Spleen (tissue), 11 donors: ENCODE data around the gene S100A13. TPM values are rescaled to one million over a fixed set of nuclear protein-coding genes. Genes with fewer than 3 reads are reported as not detected.

ENCODE experiments used
- DNase-seq: peaks from one replicate; pipeline ENCODE4 v3.0.0-alpha.2; 2020
- H3K27ac ChIP-seq, 8 donors: fragments of 200-600 bp; sonication (generic) in 7 of 8; 1 replicate in 4 of 8; 2 replicates in 4 of 8; pipeline versions ENCODE4 v1.5.0 to v1.8.0; 2016 to 2021; ENCODE audit warnings: inconsistent platforms in 4 of 8, mild to moderate bottlenecking in 4 of 8, moderate library complexity in 1 of 8
- H3K27me3 ChIP-seq, 7 donors: fragments of 200-600 bp; sonication (generic) in 6 of 7; replicated peaks in 1 of 7; 1 replicate in 4 of 7; 2 replicates in 3 of 7; pipeline versions ENCODE4 v1.5.0 to v1.8.0; 2016 to 2021; ENCODE audit warnings: inconsistent platforms in 3 of 7, mild to moderate bottlenecking in 1 of 7
- H3K36me3 ChIP-seq, 6 donors: fragments of 200-600 bp; sonication (generic) in 5 of 6; 1 replicate in 4 of 6; 2 replicates in 2 of 6; pipeline versions ENCODE4 v1.5.0 to v1.8.0; 2016 to 2021; ENCODE audit warnings: inconsistent platforms in 2 of 6
- H3K4me1 ChIP-seq, 6 donors: fragments of 200-600 bp; sonication (generic) in 5 of 6; 1 replicate in 3 of 6; 2 replicates in 3 of 6; pipeline versions ENCODE4 v1.5.0 to v1.8.0; 2016 to 2021; ENCODE audit warnings: inconsistent platforms in 3 of 6
- H3K4me3 ChIP-seq, 8 donors: fragments of 200-600 bp; sonication (generic) in 7 of 8; 1 replicate in 4 of 8; 2 replicates in 4 of 8; pipeline versions ENCODE4 v1.5.0 to v1.8.0; 2016 to 2021; ENCODE audit warnings: inconsistent platforms in 4 of 8, mild to moderate bottlenecking in 4 of 8, moderate library complexity in 2 of 8
- H3K9me3 ChIP-seq, 8 donors: fragments of 200-600 bp; sonication (generic) in 7 of 8; 1 replicate in 4 of 8; 2 replicates in 4 of 8; pipeline versions ENCODE4 v1.5.0 to v1.8.0; 2016 to 2021; ENCODE audit warnings: inconsistent platforms in 4 of 8
- POLR2A ChIP-seq, 3 donors: fragments of 450-650 bp; IDR thresholded peaks; one replicate each; pipeline ENCODE4 v1.5.1; 2017; ENCODE audit warnings: antibody characterized with exemption in 3 of 3, mild to moderate bottlenecking in 1 of 3
- POLR2AphosphoS5 ChIP-seq, 3 donors: sonication (generic); formaldehyde crosslinking; IDR thresholded peaks; one replicate each; pipeline ENCODE4 v1.5.1; 2017; ENCODE audit warnings: antibody characterized with exemption in 3 of 3
- WGBS, 5 donors: extraction: QIAGEN DNeasy Blood & Tissue Kit in 3 of 5; methylation state at CpG; one replicate each; pipeline versions ENCODE4 v1.1.5 to v1.1.7; 2013 to 2018; 5-methylcytosine and 5-hydroxymethylcytosine counted together
- intact Hi-C: fragments of 100-400 bp; cut with DNase I; formaldehyde crosslinking; loops from one replicate; pipeline ENCODE4 v1.15.0; 2023; ENCODE audit warnings: low total_unique reads
- polyA plus RNA-seq, 3 donors: library from polyadenylated mRNA; stranded (reverse); fragments of 200-250 nt; gene quantifications; one replicate each; pipeline ENCODE4 v1.2.1, GENCODE V29; 2013
- total RNA-seq, 7 donors: library from RNA; depleted of rRNA in 3 of 7; stranded (reverse); fragments of >200 nt in 3 of 7; fragmentation: NEBNext Ultra II Directional in 4 of 7; extraction: Animal tissue kit (Norgen Biotek cat#: 25700) in 4 of 7; gene quantifications; one replicate each; pipeline versions ENCODE4 v1.1.0 to v1.2.1, GENCODE V29; 2016 to 2021
- TF ChIP-seq, protein P1 (sequence below), 11 experiments: fragments of 200-600 bp in 7 of 11; fragments of 450-650 bp in 4 of 11; sonication (generic) in 4 of 11; IDR thresholded peaks in 8 of 11; conservative IDR thresholded peaks in 3 of 11; 1 replicate in 7 of 11; 2 replicates in 4 of 11; pipeline versions ENCODE4 v1.4.0 to v1.8.0; 2016 to 2021; ENCODE audit warnings: antibody characterized with exemption in 11 of 11, inconsistent platforms in 4 of 11, mild to moderate bottlenecking in 1 of 11
- donor health status: healthy with polysubstance abuse.
- donor health status: DM: no; HTN: no; CAD: no; lungs with moderate emphysema.
- donor health status: DM: no; HTN: no; CAD: no.
- donor health status: Bipolar disorder and iron deficiency.
- donor health status: healthy.
- donor health status: DM: no; HTN: no; CAD: no.
- donor health status: DM: yes; HTN: yes; CAD: no.

S100A13 gene
- total and polyA plus RNA-seq, 10 donors: 48.8 to 146 (median 75.5) TPM

DNA sequence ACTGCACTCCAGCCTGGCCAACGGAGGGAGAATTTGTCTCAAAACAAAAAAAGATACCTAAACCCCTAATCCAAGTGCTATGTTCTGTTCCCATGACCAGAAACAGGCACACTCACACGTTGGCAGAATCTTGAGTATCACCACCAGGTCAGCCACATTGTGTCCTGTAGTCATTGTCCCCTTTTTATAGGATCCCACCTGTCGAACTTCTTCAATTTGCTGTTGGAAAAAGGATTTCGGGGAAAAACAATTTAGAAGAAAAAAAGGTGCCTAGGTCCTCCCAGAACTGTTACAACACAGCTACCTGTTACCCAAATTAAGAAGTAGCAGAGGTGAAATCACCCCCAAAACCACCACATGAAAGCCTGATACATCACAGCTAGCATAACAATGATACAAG, 40.1 kb upstream of the S100A13 start:
- H3K27me3 ChIP-seq: no peaks in the 10 kb centered on the region
- H3K4me1 ChIP-seq: peaks cover 15 to 49% (median 34%) of the 10 kb centered on the region in 6 donors
- H3K9me3 ChIP-seq: no peaks in the 10 kb centered on the region
- no peak overlapping the region for H3K27ac ChIP-seq
- TF ChIP-seq, protein P1, sequence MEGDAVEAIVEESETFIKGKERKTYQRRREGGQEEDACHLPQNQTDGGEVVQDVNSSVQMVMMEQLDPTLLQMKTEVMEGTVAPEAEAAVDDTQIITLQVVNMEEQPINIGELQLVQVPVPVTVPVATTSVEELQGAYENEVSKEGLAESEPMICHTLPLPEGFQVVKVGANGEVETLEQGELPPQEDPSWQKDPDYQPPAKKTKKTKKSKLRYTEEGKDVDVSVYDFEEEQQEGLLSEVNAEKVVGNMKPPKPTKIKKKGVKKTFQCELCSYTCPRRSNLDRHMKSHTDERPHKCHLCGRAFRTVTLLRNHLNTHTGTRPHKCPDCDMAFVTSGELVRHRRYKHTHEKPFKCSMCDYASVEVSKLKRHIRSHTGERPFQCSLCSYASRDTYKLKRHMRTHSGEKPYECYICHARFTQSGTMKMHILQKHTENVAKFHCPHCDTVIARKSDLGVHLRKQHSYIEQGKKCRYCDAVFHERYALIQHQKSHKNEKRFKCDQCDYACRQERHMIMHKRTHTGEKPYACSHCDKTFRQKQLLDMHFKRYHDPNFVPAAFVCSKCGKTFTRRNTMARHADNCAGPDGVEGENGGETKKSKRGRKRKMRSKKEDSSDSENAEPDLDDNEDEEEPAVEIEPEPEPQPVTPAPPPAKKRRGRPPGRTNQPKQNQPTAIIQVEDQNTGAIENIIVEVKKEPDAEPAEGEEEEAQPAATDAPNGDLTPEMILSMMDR (IDR thresholded peaks at IDR 0.05 in 8 of 11, conservative IDR thresholded peaks at IDR 0.05 in 3 of 11): no peak
- no peak for TF ChIP-seq POLR2AphosphoS5 (IDR thresholded peaks at IDR 0.05)
- no peak for TF ChIP-seq POLR2A (IDR thresholded peaks at IDR 0.05)
- H3K36me3 ChIP-seq: peaks cover 0 to 74% (median 69%) of the 10 kb centered on the region in 6 donors
- 88 to 98% (median 89%) methylated on average over 4 of the region's 4 CpGs for WGBS, 5 donors
- no peak overlapping the region for H3K4me3 ChIP-seq
- DNase-seq: no peak
- intact Hi-C loops: no loop called here

DNA sequence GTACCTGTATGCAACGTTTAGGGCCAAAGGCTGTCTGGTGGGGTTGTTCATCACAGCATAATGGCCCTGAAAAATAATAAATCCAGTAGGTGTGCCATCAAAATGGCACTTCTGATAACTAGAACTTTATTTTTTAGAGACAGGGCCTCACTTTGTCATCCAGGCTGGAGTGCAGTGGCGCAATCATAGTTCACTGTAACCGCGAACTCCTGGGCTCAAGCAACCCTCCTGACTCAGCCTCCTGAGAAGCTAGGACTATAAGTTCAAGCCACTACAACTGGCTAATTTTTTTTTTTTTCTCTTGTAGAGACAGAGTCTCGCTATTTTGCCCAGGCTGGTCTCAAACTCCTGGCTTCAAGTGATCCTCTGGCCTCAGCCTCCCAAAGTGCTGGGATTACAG, 35.9 kb upstream of the S100A13 start:
- peak overlapping the region in 1 of 8 donors; percentile 40 for H3K27ac ChIP-seq
- DNase-seq: no peak
- H3K4me3 ChIP-seq: no peak overlapping the region
- H3K36me3 ChIP-seq: peaks cover 4 to 87% (median 78%) of the 10 kb centered on the region in 6 donors
- peaks cover 9 to 33% (median 19%) of the 10 kb centered on the region in 6 donors for H3K4me1 ChIP-seq
- WGBS, 5 donors: 74 to 92% (median 79%) methylated on average over 5 of the region's 5 CpGs
- H3K27me3 ChIP-seq: no peaks in the 10 kb centered on the region
- H3K9me3 ChIP-seq: no peaks in the 10 kb centered on the region
- TF ChIP-seq POLR2AphosphoS5 (IDR thresholded peaks at IDR 0.05) (no peak), POLR2A (IDR thresholded peaks at IDR 0.05) (no peak)
- TF ChIP-seq, protein P1 (IDR thresholded peaks at IDR 0.05 in 8 of 11, conservative IDR thresholded peaks at IDR 0.05 in 3 of 11): no peak
- intact Hi-C loops: no loop called here

DNA sequence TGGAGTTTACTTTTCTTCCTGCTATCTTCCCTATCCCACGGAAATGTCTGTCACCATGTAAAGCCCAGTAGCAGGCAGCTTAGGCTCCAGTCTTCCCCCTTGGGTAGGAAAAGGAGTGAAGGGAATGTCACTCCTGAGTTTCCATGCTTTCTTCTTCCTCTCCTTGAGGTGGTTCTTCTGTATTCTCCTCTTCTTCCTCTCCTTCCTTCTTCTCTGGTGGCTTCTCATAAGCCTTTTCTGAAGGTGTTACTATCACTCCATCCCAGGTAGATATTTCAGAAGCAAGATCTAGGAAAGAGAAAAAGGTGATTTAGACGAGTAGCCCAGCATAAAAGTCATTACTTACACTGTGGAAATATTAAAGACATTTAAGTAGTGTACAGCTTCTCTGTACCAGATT, 35.0 kb upstream of the S100A13 start:
- Histone ChIP-seq H3K9me3 (no peaks in the 10 kb centered on the region), H3K27ac (peak overlapping the region in 1 of 8 donors; percentile 40)

DNA sequence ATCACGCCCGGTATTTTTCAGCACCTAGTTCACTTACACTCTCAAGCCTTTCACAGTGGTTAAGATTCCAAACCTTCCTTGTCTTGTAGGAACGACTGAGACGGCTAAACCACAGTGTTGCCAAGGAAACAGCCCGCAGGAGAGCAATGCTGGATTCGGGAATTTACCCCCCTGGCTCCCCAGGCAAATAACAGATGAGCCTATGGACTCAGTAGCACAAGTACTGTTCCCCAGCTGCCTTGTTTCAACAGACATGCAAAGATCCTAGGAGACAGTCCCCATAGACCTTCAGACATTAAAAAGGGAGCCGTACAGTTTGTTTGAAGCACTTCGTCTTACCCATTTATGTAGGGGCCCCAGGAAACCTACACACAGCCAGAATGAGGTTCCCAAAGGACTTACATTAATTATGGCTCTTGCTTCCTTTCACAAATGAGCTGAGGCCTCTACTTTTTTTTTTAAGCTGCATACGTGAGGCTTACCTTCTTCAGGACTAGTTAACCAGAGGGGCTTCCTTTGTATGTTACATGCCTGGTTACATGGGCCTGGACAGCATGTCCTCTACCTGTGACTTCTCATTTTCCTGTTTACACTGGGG, 33.9 kb upstream of the S100A13 start:
- Histone ChIP-seq H3K4me1 (peaks cover 9 to 31% (median 19%) of the 10 kb centered on the region in 6 donors), H3K36me3 (peaks cover 4 to 67% (median 58%) of the 10 kb centered on the region in 6 donors), H3K27me3 (no peaks in the 10 kb centered on the region), H3K27ac (peak overlapping the region in 1 of 8 donors; percentile 2), H3K9me3 (no peaks in the 10 kb centered on the region), H3K4me3 (no peak overlapping the region)
- intact Hi-C loops: no loop called here
- TF ChIP-seq, protein P1 (IDR thresholded peaks at IDR 0.05 in 8 of 11, conservative IDR thresholded peaks at IDR 0.05 in 3 of 11): no peak
- WGBS, 5 donors: 63 to 80% (median 76%) methylated on average over 8 to 9 of the region's 9 CpGs
- no peak for DNase-seq

More for the DNA sequence above, 35.0 kb upstream of the S100A13 start:
- H3K36me3 ChIP-seq: peaks cover 4 to 78% (median 68%) of the 10 kb centered on the region in 6 donors
- H3K4me3 ChIP-seq: no peak overlapping the region
- TF ChIP-seq POLR2A (IDR thresholded peaks at IDR 0.05) (no peak), POLR2AphosphoS5 (IDR thresholded peaks at IDR 0.05) (no peak)
- TF ChIP-seq, protein P1 (IDR thresholded peaks at IDR 0.05 in 8 of 11, conservative IDR thresholded peaks at IDR 0.05 in 3 of 11): no peak
- DNase-seq: no peak
- peaks cover 9 to 31% (median 19%) of the 10 kb centered on the region in 6 donors for H3K4me1 ChIP-seq
- intact Hi-C loops: no loop called here
- 58 to 75% (median 74%) methylated on average over 2 of the region's 2 CpGs for WGBS, 5 donors
- H3K27me3 ChIP-seq: no peaks in the 10 kb centered on the region
